Neural progenitor cell (in vitro differentiated cells): ENCODE data around the gene ATP10B.

Source experiments
- CTCF ChIP-seq: fragments of 200-600 bp; sonication (generic); IDR thresholded peaks from 2 replicates; pipeline ENCODE4 v1.5.1; 2017; ENCODE audit warnings: antibody characterized with exemption, mild to moderate bottlenecking
- EZH2 ChIP-seq: fragments of 200-600 bp; sonication (generic); IDR thresholded peaks from 2 replicates; pipeline ENCODE4 v1.6.1; 2017; ENCODE audit warnings: antibody characterized with exemption, mild to moderate bottlenecking, moderate library complexity
- EZH2phosphoT487 ChIP-seq: fragments of 200-600 bp; sonication (generic); IDR thresholded peaks from 2 replicates; pipeline ENCODE4 v1.6.1; 2017; ENCODE audit warnings: antibody characterized with exemption

- TF ChIP-seq CTCF (no peak), EZH2 (no peak), EZH2phosphoT487 (no peak)
Observed at GRCh38 chr5:160641405-160641804, 210.6 kb downstream of the ATP10B start.
